ENCODE measurements around the gene CALD1. TPM values are rescaled to one million over a fixed set of nuclear protein-coding genes. Genes with fewer than 3 reads are reported as not detected.

CALD1 gene
- total RNA-seq, 4 donors from 2014 or later, result 351 to 1,046 (median 551) TPM

- no peak for DNase-seq
- H3K4me1 ChIP-seq, result no peaks in the 10 kb centered on the region
- H3K27me3 ChIP-seq, result no peaks in the 10 kb centered on the region
- no peak overlapping the region for H3K27ac ChIP-seq
- no peak overlapping the region for H3K4me3 ChIP-seq
- intact Hi-C loops (cut with DNase I; ENCODE audit: low total_unique reads), result no loop called here
- H3K36me3 ChIP-seq, result no peaks in the 10 kb centered on the region
- H3K9me3 ChIP-seq, result no peaks in the 10 kb centered on the region
- TF ChIP-seq POLR2A (IDR thresholded peaks at IDR 0.05) (no peak), CTCF (IDR thresholded peaks at IDR 0.05) (no peak)
Measured at GRCh38 chr7:134758981-134759380, 20.5 kb upstream of the CALD1 start.

GRCh38 chr7:134761266-134761665 is 18.2 kb upstream of the CALD1 start:
- Histone ChIP-seq H3K36me3 (no peaks in the 10 kb centered on the region), H3K4me1 (no peaks in the 10 kb centered on the region), H3K4me3 (no peak overlapping the region), H3K27ac (peak overlapping the region in 1 of 2 donors; percentile 10), H3K27me3 (no peaks in the 10 kb centered on the region), H3K9me3 (no peaks in the 10 kb centered on the region)
- no peak for DNase-seq
- no peak for TF ChIP-seq CTCF (IDR thresholded peaks at IDR 0.05)
- TF ChIP-seq POLR2A (IDR thresholded peaks at IDR 0.05), result no peak
- intact Hi-C loops (cut with DNase I; ENCODE audit: low total_unique reads), result no loop called here

GRCh38 chr7:134763960-134764359 is 15.5 kb upstream of the CALD1 start:
- no peak overlapping the region for H3K4me3 ChIP-seq
- no peaks in the 10 kb centered on the region for H3K36me3 ChIP-seq
- H3K4me1 ChIP-seq, result peaks cover 0 to 5% of the 10 kb centered on the region in 2 donors
- intact Hi-C loops (cut with DNase I; ENCODE audit: low total_unique reads), result no loop called here
- H3K27ac ChIP-seq, result no peak overlapping the region
- no peaks in the 10 kb centered on the region for H3K27me3 ChIP-seq
- TF ChIP-seq CTCF (IDR thresholded peaks at IDR 0.05), result no peak
- no peak for TF ChIP-seq POLR2A (IDR thresholded peaks at IDR 0.05)
- H3K9me3 ChIP-seq, result no peaks in the 10 kb centered on the region
- no peak for DNase-seq

GRCh38 chr7:134764365-134764764 is 15.1 kb upstream of the CALD1 start:
- no peaks in the 10 kb centered on the region for H3K9me3 ChIP-seq
- H3K4me1 ChIP-seq, result peaks cover 0 to 5% of the 10 kb centered on the region in 2 donors
- no peak overlapping the region for H3K27ac ChIP-seq
- no peak for DNase-seq
- H3K36me3 ChIP-seq, result no peaks in the 10 kb centered on the region
- no peak for TF ChIP-seq POLR2A (IDR thresholded peaks at IDR 0.05)
- TF ChIP-seq CTCF (IDR thresholded peaks at IDR 0.05), result no peak
- H3K4me3 ChIP-seq, result no peak overlapping the region
- H3K27me3 ChIP-seq, result no peaks in the 10 kb centered on the region
- intact Hi-C loops (cut with DNase I; ENCODE audit: low total_unique reads), result no loop called here

GRCh38 chr7:134766779-134767519 is 12.5 kb upstream of the CALD1 start:
- H3K27ac ChIP-seq, result peak overlapping the region; percentile 67 to 73
- H3K4me1 ChIP-seq, result peaks cover 0 to 5% of the 10 kb centered on the region in 2 donors
- no peaks in the 10 kb centered on the region for H3K9me3 ChIP-seq
- DNase-seq, result peak in 1 of 2 donors; percentile 32
- H3K36me3 ChIP-seq, result no peaks in the 10 kb centered on the region
- no peak overlapping the region for H3K4me3 ChIP-seq
- no peaks in the 10 kb centered on the region for H3K27me3 ChIP-seq
- intact Hi-C loops (cut with DNase I; ENCODE audit: low total_unique reads), result no loop called here
- TF ChIP-seq POLR2A (IDR thresholded peaks at IDR 0.05), result no peak
- no peak for TF ChIP-seq CTCF (IDR thresholded peaks at IDR 0.05)

Measured in uterus (tissue), 4 donors.